DMS114 treated with DMSO at 0.1 percent for 48 hours (cell line): ENCODE results near the gene ZNF445.
"Not testable (repeated sequence)": the region's sequence is repeated elsewhere in the genome, so short reads cannot be mapped to it uniquely, and the experiment has no call there.

Source experiments
- DNase-seq: peaks from one replicate; lab custom pipeline; 2025; ENCODE audit not compliant: unreplicated experiment; lab: John Stamatoyannopoulos, UW

Gene ZNF445

GRCh38 chr3:44476963-44477311, 533 bp downstream of the ZNF445 start:
- DNase-seq: no peak

- no peak for DNase-seq
Measured at GRCh38 chr3:44476181-44476611, 1.3 kb downstream of the ZNF445 start.

- DNase-seq: not testable (repeated sequence)
Measured at GRCh38 chr3:44474886-44475285, 2.6 kb downstream of the ZNF445 start.

- no peak for DNase-seq
Measured at GRCh38 chr3:44470430-44470829, 7.0 kb downstream of the ZNF445 start.

- no peak for DNase-seq
Measured at GRCh38 chr3:44469914-44470313, 7.6 kb downstream of the ZNF445 start.

- no peak for DNase-seq
Measured at GRCh38 chr3:44468572-44469520, 8.6 kb downstream of the ZNF445 start.

- DNase-seq: not testable (repeated sequence)
Measured at GRCh38 chr3:44468099-44468537, 9.4 kb downstream of the ZNF445 start.

GRCh38 chr3:44467241-44467640, 10.2 kb downstream of the ZNF445 start:
- DNase-seq: no peak

- not testable (repeated sequence) for DNase-seq
Measured at GRCh38 chr3:44464920-44465319, 12.6 kb downstream of the ZNF445 start.

GRCh38 chr3:44464509-44464908, 13.0 kb downstream of the ZNF445 start:
- DNase-seq: no peak

GRCh38 chr3:44460050-44460449, 17.4 kb downstream of the ZNF445 start:
- not testable (repeated sequence) for DNase-seq

GRCh38 chr3:44455318-44455717, 22.2 kb downstream of the ZNF445 start:
- no peak for DNase-seq

GRCh38 chr3:44454258-44454657, 23.2 kb downstream of the ZNF445 start:
- DNase-seq: no peak

- no peak for DNase-seq
Measured at GRCh38 chr3:44451441-44451840, 26.0 kb downstream of the ZNF445 start.

- DNase-seq: no peak
Measured at GRCh38 chr3:44446929-44447328, 30.5 kb downstream of the ZNF445 start.

GRCh38 chr3:44445786-44446185, 31.7 kb downstream of the ZNF445 start:
- DNase-seq: no peak

- no peak for DNase-seq
Measured at GRCh38 chr3:44444896-44445691, 32.4 kb downstream of the ZNF445 start.

- DNase-seq: no peak
Measured at GRCh38 chr3:44444437-44444836, 33.0 kb downstream of the ZNF445 start.

GRCh38 chr3:44442596-44443309, 34.7 kb downstream of the ZNF445 start:
- DNase-seq: no peak

GRCh38 chr3:44439499-44440295, 37.8 kb downstream of the ZNF445 start:
- DNase-seq: no peak
